Measurements from ENCODE around the gene AFTPH. TPM values are rescaled to one million over a fixed set of nuclear protein-coding genes. Genes with fewer than 3 reads are reported as not detected.

The AFTPH gene
- total RNA-seq, 2 experiments from 2014 or later = 39.2 to 40.2 TPM

DNA sequence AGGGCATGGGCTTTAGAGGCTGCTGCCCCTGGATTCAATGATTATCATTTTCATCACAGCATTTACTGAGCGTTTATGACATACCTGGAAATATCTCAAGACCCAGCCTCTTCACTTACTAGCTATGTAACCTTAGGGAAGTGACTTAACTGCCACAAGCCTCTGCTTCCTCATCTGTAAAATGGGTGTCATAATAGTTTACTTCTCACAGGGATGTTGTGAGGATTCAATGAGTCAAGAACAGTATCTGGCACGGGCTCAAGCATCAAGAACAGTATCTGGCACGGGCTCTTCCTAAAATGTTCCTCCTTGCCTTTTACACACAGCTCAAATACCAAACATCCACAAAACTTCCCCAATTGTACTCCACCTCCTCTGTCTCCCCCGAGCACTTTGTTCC is 38.8 kb upstream of the AFTPH start:
- Mint-ChIP-seq H3K27ac (no peak overlapping the region), H3K27me3 (peaks cover 4% of the 10 kb centered on the region), H3K4me3 (no peak overlapping the region), H3K9me3 (no peaks in the 10 kb centered on the region), H3K36me3 (ENCODE audit: low read depth) (no peaks in the 10 kb centered on the region), H3K4me1 (peaks cover 36% of the 10 kb centered on the region)
- POLR2A ChIA-PET = interaction anchor here (0.9 to 1.6 kb wide), 2 partner anchors 19 to 158 kb away, joined by 4 to 5 read pairs; no protein-coding TSS in a partner anchor
- no peak for DNase-seq
- CTCF ChIA-PET = interaction anchor here (0.9 to 13.0 kb wide), 6 partner anchors 12 to 156 kb away, joined by 3 to 243 read pairs (median 4); no protein-coding TSS in a partner anchor

DNA sequence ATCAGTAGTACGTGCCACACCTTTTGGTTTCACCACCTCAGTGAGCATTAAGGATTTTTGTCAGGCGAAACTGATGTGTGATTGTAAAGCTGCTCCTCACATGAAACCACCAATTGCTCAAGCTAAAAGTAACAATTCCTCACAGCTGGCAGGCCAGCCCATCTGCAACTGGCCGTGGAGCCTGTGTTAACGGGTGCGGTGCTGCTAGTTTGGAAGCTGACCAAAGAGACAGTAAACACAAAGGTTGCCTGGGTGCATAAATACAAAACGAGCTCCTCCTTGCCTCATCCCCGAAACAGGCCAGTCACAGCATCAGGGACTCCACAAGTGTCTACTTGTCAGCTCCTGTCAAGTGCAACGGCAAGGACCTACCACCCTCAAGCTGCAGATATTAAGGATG is 38.2 kb upstream of the AFTPH start:
- Mint-ChIP-seq H3K36me3 (ENCODE audit: low read depth) (no peaks in the 10 kb centered on the region), H3K4me1 (peaks cover 29% of the 10 kb centered on the region), H3K9me3 (no peaks in the 10 kb centered on the region), H3K4me3 (no peak overlapping the region), H3K27ac (no peak overlapping the region), H3K27me3 (peaks cover 4% of the 10 kb centered on the region)
- CTCF ChIA-PET = interaction anchor here (0.9 to 13.0 kb wide), 5 partner anchors 12 to 157 kb away, joined by 3 to 243 read pairs (median 4); no protein-coding TSS in a partner anchor
- DNase-seq = no peak
- POLR2A ChIA-PET = interaction anchor here (1.6 kb wide), 1 partner anchor 20 kb away, joined by 4 read pairs; no protein-coding TSS in a partner anchor

DNA sequence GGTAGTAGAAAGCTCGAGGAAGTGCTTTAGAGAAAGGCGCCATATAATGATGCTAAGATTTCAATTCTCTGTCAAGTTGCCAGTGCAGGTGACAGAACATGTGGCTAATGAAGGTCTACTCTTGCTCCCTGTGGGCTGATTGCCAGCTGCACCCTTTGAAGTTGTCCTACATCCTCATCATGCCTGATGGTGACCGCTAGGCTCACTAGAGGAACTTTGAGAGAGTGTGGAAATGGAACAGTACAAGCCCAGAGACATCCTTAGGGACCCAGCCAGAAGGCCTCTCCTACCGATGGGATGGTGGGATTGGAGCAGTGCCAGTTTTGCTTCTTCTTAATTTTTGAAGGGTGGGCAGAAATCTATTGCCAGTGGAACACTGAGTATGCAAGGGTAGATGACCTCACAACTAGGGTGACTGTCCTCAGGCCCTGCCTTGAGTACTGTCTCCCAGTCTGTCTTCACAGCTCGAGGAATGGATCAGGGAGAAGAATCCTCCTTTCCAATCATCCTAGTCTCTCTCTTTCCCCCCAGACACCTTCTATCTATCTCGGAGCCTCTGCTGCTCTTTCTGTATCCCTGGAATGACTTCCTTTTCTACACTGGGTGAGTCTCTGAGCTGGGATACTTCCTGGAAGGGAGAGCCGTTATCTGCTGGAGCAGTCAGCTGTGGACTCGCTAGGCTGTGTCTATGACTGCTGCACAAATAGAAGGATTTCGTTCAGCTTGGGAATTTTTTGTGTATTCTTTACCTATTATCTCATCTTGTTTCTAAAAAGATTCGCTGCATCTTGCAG is 36.7 kb upstream of the AFTPH start:
- no peaks in the 10 kb centered on the region for H3K9me3 Mint-ChIP-seq
- ChIA-PET POLR2A (interaction anchor here (0.9 to 2.6 kb wide), 4 partner anchors 12 to 645 kb away, joined by 3 to 15 read pairs (median 4); partner anchors contain the start of gene UGP2), CTCF (interaction anchor here (0.6 to 13.0 kb wide), 43 partner anchors 9 to 492 kb away, joined by 3 to 243 read pairs (median 4); partner anchors contain the start of gene AFTPH)
- no peak overlapping the region for H3K4me3 Mint-ChIP-seq
- DNase-seq = no peak
- peaks cover 9% of the 10 kb centered on the region for H3K27me3 Mint-ChIP-seq
- no peak overlapping the region for H3K27ac Mint-ChIP-seq
- H3K36me3 Mint-ChIP-seq (ENCODE audit: low read depth) = no peaks in the 10 kb centered on the region
- H3K4me1 Mint-ChIP-seq = peaks cover 26% of the 10 kb centered on the region

DNA sequence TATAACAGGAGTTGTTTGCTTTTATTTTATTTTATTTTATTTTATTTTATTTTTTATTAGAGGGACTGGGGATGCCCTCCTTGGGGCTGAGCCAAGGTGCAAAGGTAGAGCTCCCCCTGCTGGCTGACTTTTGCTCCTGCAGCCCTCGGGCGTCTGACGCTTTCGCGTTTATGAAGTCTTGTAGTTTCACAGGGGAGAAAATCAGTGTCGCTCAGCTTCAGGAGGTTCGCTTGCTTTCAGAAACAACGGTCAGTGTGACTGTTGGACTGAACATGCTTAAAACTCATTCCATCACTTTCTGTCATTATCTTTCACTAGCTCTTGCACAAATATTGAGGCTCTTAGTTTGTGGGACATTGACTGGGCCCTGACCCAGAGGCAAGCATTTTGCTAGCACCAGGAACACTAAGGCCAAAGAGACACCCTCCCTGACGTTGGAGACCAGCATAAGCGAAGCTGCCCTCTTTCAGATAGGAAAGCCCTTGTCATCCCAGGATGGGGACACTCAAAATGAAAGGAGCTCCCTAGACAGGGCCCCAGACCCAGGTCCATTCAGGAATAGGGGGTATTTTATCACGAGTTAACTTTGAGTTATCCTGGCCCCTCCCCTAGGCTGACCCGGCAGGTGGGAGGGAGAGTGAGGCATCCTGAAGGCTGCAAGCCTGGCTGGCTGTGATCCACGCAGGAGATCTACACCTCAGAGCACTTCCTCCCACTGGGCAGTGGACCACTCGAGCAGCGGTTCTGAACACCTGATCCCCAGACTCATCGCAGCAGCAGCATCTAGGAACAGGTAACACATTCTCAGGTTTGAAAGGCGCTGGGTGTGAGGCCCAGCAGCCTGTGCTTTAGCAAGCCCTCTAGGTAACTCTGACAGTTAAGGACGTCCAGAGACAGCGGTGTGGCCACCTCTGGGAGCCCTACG is 35.8 kb upstream of the AFTPH start:
- H3K27ac Mint-ChIP-seq = no peak overlapping the region

GRCh38 chr2:64489081-64489751 is 34.9 kb upstream of the AFTPH start:
- POLR2A ChIA-PET = interaction anchor here (2.6 kb wide), 1 partner anchor 158 kb away, joined by 15 read pairs; no protein-coding TSS in a partner anchor
- Mint-ChIP-seq H3K9me3 (no peaks in the 10 kb centered on the region), H3K27ac (no peak overlapping the region), H3K4me1 (peaks cover 26% of the 10 kb centered on the region), H3K27me3 (peaks cover 16% of the 10 kb centered on the region), H3K36me3 (ENCODE audit: low read depth) (no peaks in the 10 kb centered on the region), H3K4me3 (no peak overlapping the region)
- no peak for DNase-seq
- CTCF ChIA-PET = interaction anchor here (0.7 to 13.0 kb wide), 4 partner anchors 11 to 175 kb away, joined by 3 to 243 read pairs (median 24); no protein-coding TSS in a partner anchor

More for the DNA sequence above, 35.8 kb upstream of the AFTPH start:
- peak; percentile 80 for DNase-seq
- POLR2A ChIA-PET = interaction anchor here (0.9 to 2.6 kb wide), 4 partner anchors 12 to 646 kb away, joined by 3 to 15 read pairs (median 4); partner anchors contain the start of gene UGP2
- peaks cover 11% of the 10 kb centered on the region for H3K27me3 Mint-ChIP-seq
- no peaks in the 10 kb centered on the region for H3K9me3 Mint-ChIP-seq
- CTCF ChIA-PET = interaction anchor here (0.6 to 13.0 kb wide), 43 partner anchors 8 to 491 kb away, joined by 3 to 243 read pairs (median 4); partner anchors contain the start of gene AFTPH
- H3K4me3 Mint-ChIP-seq = no peak overlapping the region
- no peaks in the 10 kb centered on the region for H3K36me3 Mint-ChIP-seq (ENCODE audit: low read depth)
- H3K4me1 Mint-ChIP-seq = peaks cover 26% of the 10 kb centered on the region

GRCh38 chr2:64491426-64491825 is 32.7 kb upstream of the AFTPH start:
- Mint-ChIP-seq H3K9me3 (no peaks in the 10 kb centered on the region), H3K27me3 (peaks cover 20% of the 10 kb centered on the region), H3K36me3 (ENCODE audit: low read depth) (no peaks in the 10 kb centered on the region), H3K4me3 (no peak overlapping the region), H3K4me1 (peaks cover 24% of the 10 kb centered on the region), H3K27ac (no peak overlapping the region)
- POLR2A ChIA-PET = no interaction called here
- CTCF ChIA-PET = interaction anchor here (0.8 kb wide), 1 partner anchor 39 kb away, joined by 3 read pairs; no protein-coding TSS in a partner anchor
- DNase-seq = no peak

GRCh38 chr2:64492272-64492671 is 31.9 kb upstream of the AFTPH start:
- H3K27ac Mint-ChIP-seq = no peak overlapping the region
- ChIA-PET POLR2A (no interaction called here), CTCF (no interaction called here)
- H3K4me3 Mint-ChIP-seq = no peak overlapping the region
- peaks cover 24% of the 10 kb centered on the region for H3K4me1 Mint-ChIP-seq
- no peak for DNase-seq
- H3K9me3 Mint-ChIP-seq = no peaks in the 10 kb centered on the region
- H3K36me3 Mint-ChIP-seq (ENCODE audit: low read depth) = no peaks in the 10 kb centered on the region
- H3K27me3 Mint-ChIP-seq = peaks cover 23% of the 10 kb centered on the region

DNA sequence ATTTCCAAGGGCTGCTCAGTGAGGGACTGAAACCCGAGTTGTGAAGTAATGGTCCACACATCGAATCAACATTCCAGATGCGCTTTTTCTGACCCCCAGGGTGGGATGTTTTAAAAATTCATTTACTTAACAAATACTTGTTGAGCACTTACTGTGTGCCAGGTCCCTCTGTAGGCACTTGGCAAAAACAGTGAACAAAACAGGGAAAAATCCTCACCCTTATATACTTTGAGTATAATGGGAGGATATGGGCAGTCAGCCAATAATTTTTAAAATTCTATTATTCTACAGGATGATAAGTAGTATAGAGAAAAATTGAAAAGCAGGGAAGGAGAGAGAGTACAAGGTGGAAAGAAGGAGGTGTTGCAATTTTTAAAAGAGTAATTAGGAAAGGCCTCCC is 31.3 kb upstream of the AFTPH start:
- Mint-ChIP-seq H3K27ac (no peak overlapping the region), H3K4me3 (no peak overlapping the region), H3K4me1 (peaks cover 24% of the 10 kb centered on the region), H3K36me3 (ENCODE audit: low read depth) (no peaks in the 10 kb centered on the region), H3K27me3 (peaks cover 24% of the 10 kb centered on the region), H3K9me3 (no peaks in the 10 kb centered on the region)
- DNase-seq = no peak
- POLR2A ChIA-PET = no interaction called here
- CTCF ChIA-PET = interaction anchor here (1.2 to 1.8 kb wide), 2 partner anchors 30 to 162 kb away, joined by 3 to 10 read pairs; no protein-coding TSS in a partner anchor

DNA sequence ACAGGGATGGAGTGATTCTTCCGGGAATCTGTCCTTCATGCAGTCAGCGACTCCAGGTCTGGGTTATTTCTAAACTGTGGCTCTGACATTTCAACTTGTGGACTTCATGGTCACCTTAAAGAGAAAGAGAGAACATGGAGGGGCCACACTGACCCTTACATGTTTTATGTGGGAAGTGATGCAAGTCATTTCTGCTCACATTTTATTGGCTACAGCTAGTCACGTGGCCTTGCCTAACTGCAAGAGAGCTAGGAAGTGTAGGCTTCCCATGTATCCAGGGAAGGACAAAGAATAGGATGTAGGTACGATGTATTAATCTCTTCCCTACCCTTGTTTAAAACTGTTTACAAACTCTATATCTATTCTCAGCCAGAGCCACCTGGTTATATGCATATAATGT is 30.3 kb upstream of the AFTPH start:
- Mint-ChIP-seq H3K36me3 (ENCODE audit: low read depth) (no peaks in the 10 kb centered on the region), H3K4me3 (no peak overlapping the region), H3K27ac (no peak overlapping the region), H3K9me3 (no peaks in the 10 kb centered on the region), H3K27me3 (peaks cover 28% of the 10 kb centered on the region), H3K4me1 (peaks cover 21% of the 10 kb centered on the region)
- CTCF ChIA-PET = interaction anchor here (1.2 to 1.8 kb wide), 2 partner anchors 29 to 163 kb away, joined by 3 to 10 read pairs; no protein-coding TSS in a partner anchor
- DNase-seq = no peak
- POLR2A ChIA-PET = no interaction called here

DNA sequence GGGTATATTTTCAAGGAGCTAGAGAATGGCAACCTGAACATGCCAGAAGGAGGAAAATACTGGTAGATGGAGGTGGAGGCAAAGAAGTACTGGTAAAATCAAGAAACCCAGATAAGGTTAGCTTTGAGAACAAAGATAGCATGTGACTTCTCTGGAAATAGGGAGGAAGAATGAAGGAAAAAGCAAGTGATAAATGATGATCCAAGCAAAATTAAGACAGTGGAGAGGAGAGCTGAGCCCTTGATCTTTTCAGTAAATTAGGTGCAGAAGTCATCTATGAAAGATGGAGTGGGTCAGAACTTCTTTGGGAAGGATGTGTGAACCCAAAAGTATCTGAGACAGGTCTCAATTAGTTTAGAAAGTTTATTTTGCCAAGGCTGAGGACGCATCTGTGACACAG is 25.7 kb upstream of the AFTPH start:
- H3K27ac Mint-ChIP-seq = no peak overlapping the region
- ChIA-PET POLR2A (no interaction called here), CTCF (interaction anchor here (0.9 to 3.1 kb wide), 2 partner anchors 11 to 13 kb away, joined by 4 to 15 read pairs; no protein-coding TSS in a partner anchor)
- DNase-seq = no peak
- H3K27me3 Mint-ChIP-seq = peaks cover 23% of the 10 kb centered on the region
- H3K4me1 Mint-ChIP-seq = peaks cover 34% of the 10 kb centered on the region
- H3K4me3 Mint-ChIP-seq = no peak overlapping the region
- no peaks in the 10 kb centered on the region for H3K36me3 Mint-ChIP-seq (ENCODE audit: low read depth)
- H3K9me3 Mint-ChIP-seq = no peaks in the 10 kb centered on the region

DNA sequence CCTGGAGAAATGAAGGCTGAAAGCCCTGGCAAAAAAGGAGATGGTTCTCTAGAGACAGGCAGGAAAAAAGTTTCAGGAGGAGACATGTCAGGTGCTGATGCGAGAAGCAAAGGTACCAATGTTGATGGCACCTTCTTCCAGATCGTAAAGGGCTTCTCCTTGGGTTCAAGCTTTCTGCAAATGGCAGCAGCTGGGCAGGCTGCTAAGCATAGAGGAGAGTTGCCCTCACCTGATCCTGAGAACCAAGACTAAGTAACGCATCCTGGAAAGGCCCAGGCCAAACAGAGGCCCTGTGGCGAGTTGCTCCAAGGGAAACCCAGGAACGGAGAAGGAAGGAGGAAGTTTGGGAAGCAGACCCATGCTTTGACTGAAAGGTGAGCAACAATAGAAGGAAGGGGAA is 23.6 kb upstream of the AFTPH start:
- ChIA-PET POLR2A (interaction anchor here (1.1 to 1.7 kb wide), 2 partner anchors 12 to 169 kb away, joined by 4 read pairs; no protein-coding TSS in a partner anchor), CTCF (interaction anchor here (1.3 to 3.6 kb wide), 2 partner anchors 13 to 14 kb away, joined by 3 to 17 read pairs; no protein-coding TSS in a partner anchor)
- H3K9me3 Mint-ChIP-seq = no peaks in the 10 kb centered on the region
- H3K27me3 Mint-ChIP-seq = peaks cover 16% of the 10 kb centered on the region
- H3K36me3 Mint-ChIP-seq (ENCODE audit: low read depth) = no peaks in the 10 kb centered on the region
- no peak overlapping the region for H3K4me3 Mint-ChIP-seq
- DNase-seq = no peak
- H3K4me1 Mint-ChIP-seq = peaks cover 34% of the 10 kb centered on the region
- no peak overlapping the region for H3K27ac Mint-ChIP-seq

DNA sequence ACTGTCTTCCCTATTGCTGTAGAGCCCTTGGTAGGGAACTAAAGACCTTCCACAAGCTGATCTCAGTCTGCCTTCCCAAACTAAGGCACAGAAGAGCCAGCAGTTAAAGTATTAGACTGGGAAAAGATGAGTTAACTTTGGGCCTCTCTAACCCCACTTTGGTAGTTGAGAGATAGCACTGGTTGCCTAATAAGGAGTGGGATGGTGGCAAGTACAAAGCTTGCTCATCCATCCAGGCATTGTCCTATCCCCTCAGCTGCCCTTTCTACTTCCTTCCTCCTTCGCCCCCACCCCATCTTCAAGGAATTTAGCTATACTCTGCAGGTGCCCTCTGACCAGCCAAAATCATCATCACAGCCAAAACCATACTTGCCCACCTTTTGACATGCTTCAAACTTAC is 22.2 kb upstream of the AFTPH start:
- no peak for DNase-seq
- Mint-ChIP-seq H3K27me3 (peaks cover 10% of the 10 kb centered on the region), H3K4me3 (no peak overlapping the region), H3K27ac (no peak overlapping the region), H3K9me3 (no peaks in the 10 kb centered on the region), H3K4me1 (peaks cover 32% of the 10 kb centered on the region), H3K36me3 (ENCODE audit: low read depth) (no peaks in the 10 kb centered on the region)
- CTCF ChIA-PET = interaction anchor here (1.0 to 3.6 kb wide), 4 partner anchors 13 to 171 kb away, joined by 3 to 17 read pairs (median 6); no protein-coding TSS in a partner anchor
- POLR2A ChIA-PET = no interaction called here

Measured in activated CD4-positive, alpha-beta memory T cell treated with anti-CD3 and anti-CD28 coated beads, Interleukin-2, amount 10 ng/mL, durations not matched to agents 7 days and 5 days (primary cell).